Glutamatergic neuron (in vitro differentiated cells): Measurements from ENCODE around the gene MARK3. TPM values are rescaled to one million over a fixed set of nuclear protein-coding genes. Genes with fewer than 3 reads are reported as not detected.

Experiments
- DNase-seq: peaks from one replicate; pipeline ENCODE4 v3.0.0; 2022
- H3K27ac Mint-ChIP-seq: one replicate; pipeline ENCODE4 v1.8.0; 2020; ENCODE audit warnings: mild to moderate bottlenecking, mixed read lengths, inconsistent platforms; ENCODE audit not compliant: unreplicated experiment
- H3K27me3 Mint-ChIP-seq: one replicate; pipeline ENCODE4 v1.8.0; 2020; ENCODE audit warnings: mild to moderate bottlenecking, moderate library complexity, mixed read lengths, inconsistent platforms; ENCODE audit not compliant: unreplicated experiment
- H3K36me3 Mint-ChIP-seq: one replicate; pipeline ENCODE4 v1.8.0; 2020; ENCODE audit warnings: mild to moderate bottlenecking, mixed read lengths, inconsistent platforms; ENCODE audit not compliant: unreplicated experiment
- H3K4me1 Mint-ChIP-seq: one replicate; pipeline ENCODE4 v1.8.0; 2020; ENCODE audit warnings: mild to moderate bottlenecking, low read depth, mixed read lengths, inconsistent platforms; ENCODE audit not compliant: unreplicated experiment
- H3K4me3 Mint-ChIP-seq: one replicate; pipeline ENCODE4 v1.8.0; 2020; ENCODE audit warnings: mild to moderate bottlenecking, mixed read lengths, inconsistent platforms; ENCODE audit not compliant: unreplicated experiment
- H3K9me3 Mint-ChIP-seq: one replicate; pipeline ENCODE4 v1.8.0; 2020; ENCODE audit warnings: mild to moderate bottlenecking, moderate library complexity, mixed read lengths, inconsistent platforms; ENCODE audit not compliant: unreplicated experiment
- total RNA-seq: library from RNA; stranded (reverse); fragmentation: NEBNext Ultra II Directional; extraction: Animal tissue kit (Norgen Biotek cat#: 25700); gene quantifications from one replicate; pipeline ENCODE4 v1.2.1, GENCODE V29; 2021; ENCODE audit not compliant: unreplicated experiment
- TF ChIP-seq, protein P1 (sequence below): fragments of 200-600 bp; sonication (generic); IDR thresholded peaks from one replicate; pipeline ENCODE4 v1.5.0; 2021; ENCODE audit not compliant: partially characterized antibody, unreplicated experiment

MARK3 gene
- total RNA-seq, 1 donor from 2014 or later = 110 TPM

DNA sequence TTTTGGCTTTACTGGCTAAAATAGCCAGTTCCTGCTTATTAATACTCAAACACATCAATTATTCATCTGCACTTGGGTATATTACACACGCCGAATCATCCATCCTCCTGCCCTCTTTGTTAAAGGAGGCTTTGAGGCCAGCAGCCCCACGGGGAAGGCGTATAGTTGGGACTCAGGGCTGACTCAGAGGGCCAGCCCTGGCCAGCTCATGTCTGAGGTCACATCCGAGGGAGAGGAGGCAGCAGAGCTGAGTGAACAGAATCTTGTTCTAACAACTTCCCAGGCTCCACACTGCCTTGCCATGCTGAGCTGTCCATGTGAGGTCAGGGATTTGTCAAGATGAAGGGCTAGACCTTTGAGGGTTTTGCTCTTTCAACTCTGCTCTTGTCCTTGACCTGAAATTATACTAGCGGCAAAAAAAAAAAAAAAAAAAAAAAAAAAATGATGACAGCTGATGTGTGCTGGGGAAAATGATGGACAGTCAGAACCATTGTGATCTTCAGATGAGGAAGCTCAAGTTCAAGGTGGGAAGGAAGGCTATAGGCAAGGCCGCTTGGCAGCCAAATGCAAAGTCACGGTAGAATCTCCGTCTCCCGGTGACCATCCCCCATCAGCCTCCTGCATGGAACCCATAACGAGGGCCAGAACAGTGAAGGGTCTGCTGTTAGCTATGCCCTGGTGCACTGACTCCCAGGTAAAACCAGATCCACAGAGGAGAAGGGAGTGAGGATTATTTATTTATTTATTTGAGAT lies 12.5 kb upstream of the MARK3 start:
- Mint-ChIP-seq H3K9me3 (peaks cover 3% of the 10 kb centered on the region), H3K4me3 (no peak overlapping the region), H3K27me3 (peaks cover 10% of the 10 kb centered on the region), H3K36me3 (no peaks in the 10 kb centered on the region), H3K4me1 (peaks cover 6% of the 10 kb centered on the region), H3K27ac (peak overlapping the region; percentile 62)
- TF ChIP-seq, protein P1, sequence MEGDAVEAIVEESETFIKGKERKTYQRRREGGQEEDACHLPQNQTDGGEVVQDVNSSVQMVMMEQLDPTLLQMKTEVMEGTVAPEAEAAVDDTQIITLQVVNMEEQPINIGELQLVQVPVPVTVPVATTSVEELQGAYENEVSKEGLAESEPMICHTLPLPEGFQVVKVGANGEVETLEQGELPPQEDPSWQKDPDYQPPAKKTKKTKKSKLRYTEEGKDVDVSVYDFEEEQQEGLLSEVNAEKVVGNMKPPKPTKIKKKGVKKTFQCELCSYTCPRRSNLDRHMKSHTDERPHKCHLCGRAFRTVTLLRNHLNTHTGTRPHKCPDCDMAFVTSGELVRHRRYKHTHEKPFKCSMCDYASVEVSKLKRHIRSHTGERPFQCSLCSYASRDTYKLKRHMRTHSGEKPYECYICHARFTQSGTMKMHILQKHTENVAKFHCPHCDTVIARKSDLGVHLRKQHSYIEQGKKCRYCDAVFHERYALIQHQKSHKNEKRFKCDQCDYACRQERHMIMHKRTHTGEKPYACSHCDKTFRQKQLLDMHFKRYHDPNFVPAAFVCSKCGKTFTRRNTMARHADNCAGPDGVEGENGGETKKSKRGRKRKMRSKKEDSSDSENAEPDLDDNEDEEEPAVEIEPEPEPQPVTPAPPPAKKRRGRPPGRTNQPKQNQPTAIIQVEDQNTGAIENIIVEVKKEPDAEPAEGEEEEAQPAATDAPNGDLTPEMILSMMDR = no peak
- peak; percentile 69 for DNase-seq

DNA sequence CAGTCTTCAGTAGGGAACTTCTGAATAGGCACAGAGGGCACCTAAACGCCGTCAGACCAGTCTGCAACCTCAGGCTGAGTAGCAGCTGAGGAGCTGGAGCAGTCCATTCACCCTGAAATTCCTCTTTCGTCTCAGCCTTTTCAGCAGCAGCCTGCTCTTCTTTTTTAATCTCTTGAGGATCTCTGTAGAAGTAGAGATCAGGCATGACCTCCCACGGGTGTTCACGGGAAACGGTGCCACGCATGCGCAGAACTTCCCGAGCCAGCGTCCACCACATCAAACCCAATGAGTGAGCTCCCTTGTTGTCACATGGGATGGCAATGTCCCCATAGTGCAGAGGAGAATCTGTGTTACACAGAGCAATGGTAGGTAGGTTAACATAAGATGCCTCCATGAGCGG lies 11.1 kb upstream of the MARK3 start:
- Mint-ChIP-seq H3K4me1 (peaks cover 6% of the 10 kb centered on the region), H3K9me3 (peaks cover 3% of the 10 kb centered on the region), H3K4me3 (no peak overlapping the region), H3K27ac (no peak overlapping the region), H3K36me3 (no peaks in the 10 kb centered on the region), H3K27me3 (peaks cover 10% of the 10 kb centered on the region)
- TF ChIP-seq, protein P1 = no peak
- DNase-seq = no peak

DNA sequence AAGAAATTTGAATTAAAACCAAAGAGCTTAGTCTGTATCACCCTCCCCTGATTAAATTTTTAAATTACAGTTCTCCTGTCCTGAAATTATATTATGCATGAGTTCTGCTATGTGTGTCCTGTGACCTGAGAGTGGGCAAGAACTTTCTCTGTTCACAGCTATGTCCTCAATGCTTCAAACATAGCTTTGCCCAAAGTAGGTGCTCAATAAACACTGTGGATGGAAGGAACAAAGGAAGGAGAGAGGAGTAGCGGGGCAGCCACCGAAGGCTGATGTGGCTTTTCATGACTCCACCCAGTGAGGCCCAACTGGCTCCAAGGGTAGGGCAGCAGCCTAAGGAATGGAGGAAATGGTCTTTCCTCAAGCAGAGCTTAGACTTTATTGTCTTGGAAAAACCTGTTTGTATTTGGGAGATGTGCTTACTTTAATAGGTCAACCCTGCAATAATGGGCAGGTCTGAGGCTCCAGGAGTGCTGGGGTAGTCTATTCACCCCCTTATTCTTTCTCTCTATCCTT lies 7.6 kb upstream of the MARK3 start:
- Mint-ChIP-seq H3K4me3 (no peak overlapping the region), H3K36me3 (no peaks in the 10 kb centered on the region), H3K27ac (no peak overlapping the region), H3K4me1 (peaks cover 1% of the 10 kb centered on the region), H3K9me3 (peaks cover 3% of the 10 kb centered on the region), H3K27me3 (peaks cover 8% of the 10 kb centered on the region)
- DNase-seq = no peak
- TF ChIP-seq, protein P1 = no peak

DNA sequence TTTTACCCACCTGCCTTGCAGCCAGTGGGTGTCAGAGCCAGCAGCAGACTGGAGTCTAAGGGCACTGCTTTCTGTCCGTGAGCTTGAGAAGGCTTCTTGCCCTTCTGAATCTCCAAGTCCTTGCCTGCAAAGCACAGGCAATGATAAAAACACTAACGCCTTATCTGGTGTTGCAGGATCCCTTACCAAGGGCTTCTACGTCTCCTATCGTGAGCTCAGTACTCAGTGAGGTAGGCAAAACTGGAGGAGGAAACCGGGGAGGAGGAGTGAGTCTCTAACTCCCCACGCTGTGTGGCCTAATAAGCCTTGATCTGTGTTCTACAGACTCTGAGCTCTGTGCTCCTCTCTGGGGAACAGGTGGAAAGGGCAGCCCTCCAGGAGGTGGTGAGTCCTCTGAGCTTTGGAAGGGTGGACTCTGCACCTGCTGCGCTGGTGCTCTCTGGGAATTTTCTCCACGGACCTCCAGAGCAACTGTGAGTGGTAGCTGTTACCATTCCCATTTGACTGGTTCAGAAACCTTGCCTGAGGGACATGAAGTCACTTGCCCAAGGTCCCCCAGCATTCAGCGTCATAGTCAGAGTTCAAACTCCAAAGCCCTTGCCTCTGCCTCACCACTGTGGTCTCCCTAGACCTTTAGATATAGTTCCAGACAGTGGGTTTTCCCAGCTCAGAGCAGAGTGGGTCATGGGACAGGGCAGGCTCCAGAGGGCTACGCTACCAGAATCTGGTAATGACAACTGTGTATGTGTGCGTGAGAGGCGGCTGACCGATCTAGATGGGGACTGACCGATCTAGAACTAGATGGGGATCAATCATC lies 7.0 kb upstream of the MARK3 start:
- TF ChIP-seq, protein P1 = no peak
- peaks cover 6% of the 10 kb centered on the region for H3K27me3 Mint-ChIP-seq
- H3K4me1 Mint-ChIP-seq = no peaks in the 10 kb centered on the region
- H3K27ac Mint-ChIP-seq = no peak overlapping the region
- no peak for DNase-seq
- H3K36me3 Mint-ChIP-seq = no peaks in the 10 kb centered on the region
- H3K4me3 Mint-ChIP-seq = no peak overlapping the region
- peaks cover 3% of the 10 kb centered on the region for H3K9me3 Mint-ChIP-seq
